Loucy (cell line): Measurements from ENCODE around the gene TMEM235.

Experiments used
- H2AFZ ChIP-seq: fragments of 200-600 bp; sonication (generic); 2 replicates; pipeline ENCODE4 v1.6.0; 2016; ENCODE audit warnings: antibody characterized with exemption, mild to moderate bottlenecking, low read length, moderate library complexity
- H3F3A ChIP-seq: fragments of 200-600 bp; 2 replicates; pipeline ENCODE4 v1.6.0; 2016; ENCODE audit warnings: antibody characterized with exemption, low read depth, mild to moderate bottlenecking
- H3K27me3 ChIP-seq: fragments of 200-600 bp; sonication (generic); 2 replicates; pipeline ENCODE4 v1.6.1; 2014; ENCODE audit warnings: low read length, mild to moderate bottlenecking; ENCODE audit not compliant: insufficient read depth, poor library complexity, severe bottlenecking
- H3K36me3 ChIP-seq: fragments of 200-600 bp; sonication (generic); 2 replicates; pipeline ENCODE4 v1.6.1; 2016; ENCODE audit warnings: low read length; ENCODE audit not compliant: insufficient read depth
- H3K4me1 ChIP-seq: fragments of 200-600 bp; sonication (generic); 2 replicates; pipeline ENCODE4 v1.5.1; 2014; ENCODE audit warnings: low read length, mild to moderate bottlenecking; ENCODE audit not compliant: insufficient read depth, poor library complexity, severe bottlenecking
- H3K4me2 ChIP-seq: fragments of 200-600 bp; sonication (generic); 2 replicates; pipeline ENCODE4 v1.6.0; 2014; ENCODE audit warnings: antibody characterized with exemption, low read length, low read depth, mild to moderate bottlenecking; ENCODE audit not compliant: poor library complexity, severe bottlenecking
- H3K4me3 ChIP-seq: fragments of 200-600 bp; sonication (generic); 2 replicates; pipeline ENCODE4 v1.5.1; 2014; ENCODE audit warnings: low read length, mild to moderate bottlenecking, mixed read lengths; ENCODE audit not compliant: poor library complexity, severe bottlenecking
- H3K79me2 ChIP-seq: fragments of 200-600 bp; sonication (generic); 2 replicates; pipeline ENCODE4 v1.6.1; 2014; ENCODE audit warnings: low read length; ENCODE audit not compliant: insufficient read depth
- H3K9ac ChIP-seq: fragments of 200-600 bp; sonication (generic); 2 replicates; pipeline ENCODE4 v1.6.0; 2014; ENCODE audit warnings: mild to moderate bottlenecking, low read depth, low read length, moderate library complexity; ENCODE audit not compliant: poor library complexity, severe bottlenecking
- H3K9me2 ChIP-seq: fragments of 200-600 bp; sonication (generic); replicated peaks from 2 replicates; pipeline ENCODE4 v1.6.1; 2016; ENCODE audit warnings: low read depth, low read length, mixed read lengths
- H3K9me3 ChIP-seq: fragments of 200-600 bp; sonication (generic); 2 replicates; pipeline ENCODE4 v1.6.1; 2014; ENCODE audit warnings: mild to moderate bottlenecking, antibody characterized with exemption, low read length, low read depth; ENCODE audit not compliant: insufficient read depth
- H4K20me1 ChIP-seq: fragments of 200-600 bp; sonication (generic); 2 replicates; pipeline ENCODE4 v1.6.0; 2014; ENCODE audit warnings: antibody characterized with exemption, low read length, mild to moderate bottlenecking; ENCODE audit not compliant: insufficient read depth, poor library complexity, severe bottlenecking
- CTCF ChIP-seq: fragments of 200-600 bp; sonication (generic); conservative IDR thresholded peaks from 2 replicates; pipeline ENCODE4 v1.5.1; 2014; ENCODE audit warnings: mild to moderate bottlenecking, antibody characterized with exemption, low read length
- EZH2phosphoT487 ChIP-seq: fragments of 200-600 bp; IDR thresholded peaks from 2 replicates; pipeline ENCODE4 v1.6.1; 2018; ENCODE audit warnings: antibody characterized with exemption, mild to moderate bottlenecking, moderate library complexity, borderline replicate concordance

Gene TMEM235

DNA sequence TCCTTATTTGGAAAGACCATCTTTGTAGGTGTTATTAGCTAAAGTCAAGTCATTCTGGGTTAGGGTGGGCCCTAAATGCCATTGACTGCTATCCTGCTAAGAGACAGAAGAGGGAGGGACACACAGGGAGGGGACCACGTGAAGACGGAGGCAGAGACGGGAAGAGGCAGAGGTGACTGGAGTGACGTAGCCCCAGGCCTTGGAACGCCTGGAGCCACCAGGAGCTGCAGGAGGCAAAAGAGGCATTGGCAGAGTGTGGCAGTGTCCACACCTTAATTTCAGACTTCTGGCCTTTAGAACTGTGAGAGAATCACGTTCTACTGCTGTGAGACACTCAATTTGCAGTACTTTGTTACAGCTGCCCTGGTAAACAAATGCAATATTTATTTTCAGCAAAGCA lies 31.0 kb upstream of the TMEM235 start:
- Histone ChIP-seq H3K4me3 (no peak overlapping the region), H3K9me2 (no peaks in the 10 kb centered on the region), H3K4me1 (peaks cover 4% of the 10 kb centered on the region), H3F3A (no peaks in the 10 kb centered on the region), H3K9me3 (no peaks in the 10 kb centered on the region), H3K79me2 (no peaks in the 10 kb centered on the region), H3K9ac (no peak overlapping the region), H3K4me2 (no peak overlapping the region), H2AFZ (no peak overlapping the region), H4K20me1 (no peaks in the 10 kb centered on the region), H3K27me3 (no peaks in the 10 kb centered on the region), H3K36me3 (peaks cover 11% of the 10 kb centered on the region; the same call in 1 of the 2 replicates)
- TF ChIP-seq EZH2phosphoT487 (no peak), CTCF (no peak)

- Histone ChIP-seq H4K20me1 (no peaks in the 10 kb centered on the region), H3K4me3 (no peak overlapping the region), H3K9me3 (no peaks in the 10 kb centered on the region), H3K36me3 (peaks cover 4% of the 10 kb centered on the region; the same call in 1 of the 2 replicates), H3F3A (no peaks in the 10 kb centered on the region), H2AFZ (no peak overlapping the region), H3K4me1 (no peaks in the 10 kb centered on the region), H3K4me2 (no peak overlapping the region), H3K79me2 (no peaks in the 10 kb centered on the region), H3K27me3 (no peaks in the 10 kb centered on the region), H3K9me2 (no peaks in the 10 kb centered on the region), H3K9ac (no peak overlapping the region)
- no peak for TF ChIP-seq EZH2phosphoT487
- TF ChIP-seq CTCF: no peak
Measured at GRCh38 chr17:78202666-78203065, 28.8 kb upstream of the TMEM235 start.

DNA sequence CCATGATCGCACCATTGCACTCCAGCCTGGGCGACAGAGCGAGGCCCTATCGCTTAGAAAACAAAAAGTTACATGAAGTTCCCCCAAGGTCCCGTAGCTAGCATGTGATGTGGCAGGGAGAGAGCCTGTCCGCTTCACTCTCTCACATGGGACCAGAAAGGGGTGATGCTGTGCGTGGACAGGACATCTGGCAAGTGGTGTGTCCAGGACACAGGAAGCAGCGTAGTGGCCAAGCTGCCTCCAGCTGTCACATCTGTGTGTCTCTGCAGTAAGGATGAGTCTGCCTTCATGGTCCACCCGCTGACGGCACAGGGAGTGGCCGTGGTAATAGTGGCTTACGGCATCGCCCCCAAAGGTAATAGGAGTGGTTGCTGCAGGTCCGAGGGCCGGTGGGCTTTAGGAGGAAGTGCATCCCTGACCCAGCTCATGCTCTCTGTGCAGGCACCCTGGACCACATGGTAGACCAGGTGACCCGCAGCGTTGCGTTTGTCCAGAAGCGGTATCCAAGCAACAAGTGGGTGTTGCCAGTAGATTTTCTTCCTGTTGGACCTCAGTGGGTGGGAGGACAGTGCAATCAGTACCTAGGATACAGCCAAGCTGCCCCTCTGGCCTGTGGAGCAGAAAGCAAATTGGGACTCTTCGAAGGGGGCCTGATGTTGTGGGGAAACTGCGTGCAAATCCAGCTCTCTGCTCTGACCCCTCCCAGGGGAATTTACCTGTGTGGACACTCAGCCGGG lies 26.9 kb upstream of the TMEM235 start:
- TF ChIP-seq CTCF (no peak), EZH2phosphoT487 (no peak)
- peaks cover 4% of the 10 kb centered on the region; the same call in 1 of the 2 replicates for H3K36me3 ChIP-seq
- H3F3A ChIP-seq: no peaks in the 10 kb centered on the region
- no peak overlapping the region for H3K4me2 ChIP-seq
- no peaks in the 10 kb centered on the region for H3K9me2 ChIP-seq
- no peak overlapping the region for H2AFZ ChIP-seq
- H3K9me3 ChIP-seq: no peaks in the 10 kb centered on the region
- no peak overlapping the region for H3K9ac ChIP-seq
- no peaks in the 10 kb centered on the region for H4K20me1 ChIP-seq
- no peaks in the 10 kb centered on the region for H3K27me3 ChIP-seq
- no peak overlapping the region for H3K4me3 ChIP-seq
- no peaks in the 10 kb centered on the region for H3K4me1 ChIP-seq
- H3K79me2 ChIP-seq: no peaks in the 10 kb centered on the region
